IMR-90 (cell line): ENCODE data around the gene TTC7B. TPM values are rescaled to one million over a fixed set of nuclear protein-coding genes. Genes with fewer than 3 reads are reported as not detected.

Experiments used
- ATAC-seq: fragments of 200-7000 bp; cut with Tn5 transposase; 2 replicates; pipeline ENCODE4 v1.9.1; 2020; ENCODE audit warnings: low read depth, mild to moderate bottlenecking, moderate library complexity
- BruUV-seq: library from RNA; stranded (reverse); fragments of 400-500 nt; replicated peaks from 2 replicates; lab custom pipeline; 2021; lab: Mats Ljungman, UMichigan
- CTCF ChIA-PET: fragments of 300-600 bp; formaldehyde crosslinking; extraction: SDS; loops from one replicate; lab custom pipeline; 2021; ENCODE audit warnings: antibody characterized with exemption; lab: Yijun Ruan, JAX
- POLR2A ChIA-PET: fragments of 300-600 bp; sonication (Branson Sonifier 250); formaldehyde crosslinking; loops from one replicate; lab custom pipeline; 2022; ENCODE audit warnings: antibody characterized with exemption; ENCODE audit not compliant: unreplicated experiment; lab: Charles Lee
- DNase-seq: peaks from one replicate; pipeline ENCODE4 v3.0.0; 2013
- H2AFZ ChIP-seq: replicated peaks from 2 replicates; pipeline ENCODE3; 2013; ENCODE audit warnings: low read length, mild to moderate bottlenecking; ENCODE audit not compliant: poor library complexity
- H2AK5ac ChIP-seq: 2 replicates; pipeline ENCODE4 v1.6.1; 2013; ENCODE audit warnings: low read depth, low read length, inconsistent platforms
- H2AK9ac ChIP-seq: replicated peaks from 2 replicates; pipeline ENCODE3; 2013; ENCODE audit warnings: mild to moderate bottlenecking, low read depth, low read length, moderate library complexity; ENCODE audit not compliant: poor library complexity
- H2BK120ac ChIP-seq: 2 replicates; pipeline ENCODE4 v1.6.1; 2013; ENCODE audit warnings: low read depth, low read length, inconsistent platforms
- H2BK15ac ChIP-seq: 3 replicates; pipeline ENCODE4 v1.6.1; 2013; ENCODE audit warnings: low read depth, low read length, inconsistent platforms
- H2BK20ac ChIP-seq: 2 replicates; pipeline ENCODE4 v1.6.1; 2013; ENCODE audit warnings: low read depth, mild to moderate bottlenecking, inconsistent platforms, low read length, moderate library complexity
- H2BK5ac ChIP-seq: 2 replicates; pipeline ENCODE4 v1.6.1; 2013; ENCODE audit warnings: mild to moderate bottlenecking, low read depth, low read length, inconsistent platforms; ENCODE audit not compliant: poor library complexity, severe bottlenecking
- H3K14ac ChIP-seq: replicated peaks from 2 replicates; pipeline ENCODE4 v1.6.1; 2013; ENCODE audit warnings: low read depth, low read length, inconsistent platforms
- H3K18ac ChIP-seq: 2 replicates; pipeline ENCODE4 v1.6.1; 2013; ENCODE audit warnings: low read depth, low read length, control low read depth
- H3K23ac ChIP-seq: 2 replicates; pipeline ENCODE4 v1.6.1; 2013; ENCODE audit warnings: low read depth, low read length, inconsistent platforms
- H3K27ac ChIP-seq: 2 replicates; pipeline ENCODE4 v1.5.1; 2013; ENCODE audit warnings: mild to moderate bottlenecking, control low read depth, low read length; ENCODE audit not compliant: insufficient read depth
- H3K27me3 ChIP-seq: 2 replicates; pipeline ENCODE4 v1.6.1; 2013; ENCODE audit warnings: low read length; ENCODE audit not compliant: control insufficient read depth, insufficient read depth
- H3K36me3 ChIP-seq: 2 replicates; pipeline ENCODE4 v1.6.1; 2013; ENCODE audit warnings: low read length, mixed read lengths; ENCODE audit not compliant: control insufficient read depth, insufficient read depth
- H3K4ac ChIP-seq: 2 replicates; pipeline ENCODE4 v1.6.1; 2013; ENCODE audit warnings: low read depth, low read length, inconsistent platforms
- H3K4me1 ChIP-seq: 2 replicates; pipeline ENCODE4 v1.6.1; 2013; ENCODE audit warnings: low read length, mixed read lengths; ENCODE audit not compliant: control insufficient read depth, insufficient read depth
- H3K4me2 ChIP-seq: 2 replicates; pipeline ENCODE4 v1.6.1; 2013; ENCODE audit warnings: low read depth, mild to moderate bottlenecking, control low read depth, low read length, moderate library complexity
- H3K4me3 ChIP-seq: 2 replicates; pipeline ENCODE4 v1.5.1; 2013; ENCODE audit warnings: low read depth, mild to moderate bottlenecking, control low read depth, low read length, moderate library complexity; ENCODE audit not compliant: insufficient read depth
- H3K56ac ChIP-seq: 2 replicates; pipeline ENCODE4 v1.6.1; 2013; ENCODE audit warnings: low read length, inconsistent platforms; ENCODE audit not compliant: insufficient read depth; ENCODE audit errors: extremely low read depth
- H3K79me1 ChIP-seq, 2 experiments: 2 replicates each; pipeline ENCODE4 v1.6.1; 2013; ENCODE audit warnings: low read length in 2 of 2, inconsistent platforms in 1 of 2, low read depth in 1 of 2
- H3K9ac ChIP-seq: 2 replicates; pipeline ENCODE4 v1.6.1; 2013; ENCODE audit warnings: low read depth, low read length, control low read depth
- H3K9me1 ChIP-seq: 2 replicates; pipeline ENCODE4 v1.6.1; 2013; ENCODE audit warnings: low read length, inconsistent platforms; ENCODE audit not compliant: insufficient read depth
- H3K9me3 ChIP-seq: 2 replicates; pipeline ENCODE4 v1.6.1; 2013; ENCODE audit warnings: low read length; ENCODE audit not compliant: control insufficient read depth, insufficient read depth
- H4K20me1 ChIP-seq: 2 replicates; pipeline ENCODE4 v1.6.1; 2013; ENCODE audit warnings: low read length, inconsistent platforms; ENCODE audit not compliant: insufficient read depth
- H4K5ac ChIP-seq: 2 replicates; pipeline ENCODE4 v1.6.1; 2013; ENCODE audit warnings: mild to moderate bottlenecking, low read depth, low read length, control low read depth
- H4K8ac ChIP-seq, 2 experiments: 2 replicates each; pipeline ENCODE4 v1.6.1; 2013; ENCODE audit warnings: low read depth in 2 of 2, low read length in 2 of 2, control low read depth in 1 of 2, inconsistent platforms in 1 of 2
- H4K91ac ChIP-seq: 2 replicates; pipeline ENCODE4 v1.6.1; 2013; ENCODE audit warnings: low read depth, low read length, inconsistent platforms; ENCODE audit not compliant: insufficient read depth
- BHLHE40 ChIP-seq: fragments of 150-350 bp; IDR thresholded peaks from 2 replicates; pipeline ENCODE4 v1.6.1; 2016; ENCODE audit warnings: mild to moderate bottlenecking, low read depth, low read length
- CEBPB ChIP-seq: IDR thresholded peaks from 2 replicates; pipeline ENCODE4 v1.6.1; 2012; ENCODE audit warnings: low read depth, low read length, improper control_type of control experiment
- CHD1 ChIP-seq: IDR thresholded peaks from 2 replicates; pipeline ENCODE4 v1.6.1; 2012; ENCODE audit warnings: low read depth, low read length, improper control_type of control experiment
- FOS ChIP-seq: fragments of 150-350 bp; IDR thresholded peaks from 2 replicates; pipeline ENCODE4 v1.6.1; 2016; ENCODE audit warnings: low read depth, low read length
- MAZ ChIP-seq: IDR thresholded peaks from 2 replicates; pipeline ENCODE4 v1.6.1; 2012; ENCODE audit warnings: low read depth, mild to moderate bottlenecking, low read length, improper control_type of control experiment, moderate library complexity, borderline replicate concordance
- MXI1 ChIP-seq: IDR thresholded peaks from 2 replicates; pipeline ENCODE4 v1.6.1; 2012; ENCODE audit warnings: low read depth, mild to moderate bottlenecking, low read length, moderate library complexity, borderline replicate concordance
- NFE2L2 ChIP-seq: fragments of 150-350 bp; IDR thresholded peaks from 2 replicates; pipeline ENCODE4 v1.6.1; 2016; ENCODE audit warnings: low read depth, mild to moderate bottlenecking, low read length
- POLR2A ChIP-seq: IDR thresholded peaks from 2 replicates; pipeline ENCODE4 v1.6.1; 2012; ENCODE audit warnings: mild to moderate bottlenecking, low read depth, low read length
- RAD21 ChIP-seq: IDR thresholded peaks from 2 replicates; pipeline ENCODE4 v1.6.1; 2012; ENCODE audit warnings: low read length, improper control_type of control experiment
- RFX5 ChIP-seq: IDR thresholded peaks from 2 replicates; pipeline ENCODE4 v1.8.0; 2012; ENCODE audit warnings: low read depth, mild to moderate bottlenecking, low read length, moderate library complexity
- SMC3 ChIP-seq: fragments of 150-350 bp; IDR thresholded peaks from 2 replicates; pipeline ENCODE4 v1.6.1; 2016; ENCODE audit warnings: low read depth, mild to moderate bottlenecking, antibody characterized with exemption, low read length, moderate library complexity
- WGBS, 2 experiments: methylation state at CpG; one replicate each; pipeline versions ENCODE4 v1.1.5 to v1.1.7; 2013; ENCODE audit warnings: missing lambda C conversion rate in 2 of 2; ENCODE audit not compliant: insufficient read length in 1 of 2; ENCODE audit errors: extremely low coverage in 2 of 2; 5-methylcytosine and 5-hydroxymethylcytosine counted together
- dilution Hi-C: fragments of 300-500 bp; cut with HindIII; formaldehyde crosslinking; loops from one replicate; pipeline ENCODE4 v1.14.3; 2018; ENCODE audit warnings: low sequenced_read_pairs; ENCODE audit not compliant: unreplicated experiment
- in situ Hi-C: fragments of 300-500 bp; cut with MboI; formaldehyde crosslinking; loops from 3 replicates; pipeline ENCODE4 v1.14.3; 2019; ENCODE audit warnings: low sequenced_read_pairs, inconsistent platforms, mixed read lengths
- intact Hi-C: fragments of 100-400 bp; cut with micrococcal nuclease; formaldehyde crosslinking; loops from 2 replicates; pipeline ENCODE4 v1.10.0; 2022
- polyA plus RNA-seq, 3 experiments: library from polyadenylated mRNA; depleted of rRNA; stranded (reverse); fragments of >200 nt; gene quantifications; 2 replicates each; pipeline ENCODE4 v1.2.3, GENCODE V29; 2012; ENCODE audit warnings: low replicate concordance in 1 of 3
- total RNA-seq: library from RNA; depleted of rRNA; stranded (reverse); fragments of >200 nt; gene quantifications from 2 replicates; pipeline ENCODE4 v1.2.3, GENCODE V29; 2012
- TF ChIP-seq, protein P1 (sequence below): fragments of 150-350 bp; IDR thresholded peaks from 2 replicates; pipeline ENCODE4 v1.6.1; 2016; ENCODE audit warnings: low read depth, mild to moderate bottlenecking, low read length, moderate library complexity, borderline replicate concordance
- TF ChIP-seq, protein P2 (sequence below): conservative IDR thresholded peaks from 2 replicates; pipeline ENCODE4 v1.5.1; 2012; ENCODE audit warnings: mild to moderate bottlenecking, low read depth, low read length, improper control_type of control experiment
- TF ChIP-seq, protein P3 (sequence below): fragments of 150-350 bp; IDR thresholded peaks from 2 replicates; pipeline ENCODE4 v1.6.1; 2017; ENCODE audit warnings: mild to moderate bottlenecking, antibody characterized with exemption, low read length, low read depth

The TTC7B gene
- total and polyA plus RNA-seq, 2 of the 4 experiments (the other 2 are of a cell fraction), result 18.1 to 35.3 TPM

GRCh38 chr14:90606434-90606833 lies 209.8 kb downstream of the TTC7B start:
- no peak overlapping the region for H2BK5ac ChIP-seq
- H2AFZ ChIP-seq, result no peak overlapping the region
- no CpG with 5 or more reads among the region's 2 CpGs for WGBS, 2 experiments
- H3K27me3 ChIP-seq, result no peaks in the 10 kb centered on the region
- H3K4me3 ChIP-seq, result no peak overlapping the region
- no peak overlapping the region for H4K8ac ChIP-seq
- H2BK20ac ChIP-seq, result no peak overlapping the region
- no peak overlapping the region for H3K9ac ChIP-seq
- dilution Hi-C loops (no loop called here), intact Hi-C loops (no loop called here), in situ Hi-C loops (no loop called here)
- peaks cover 2% of the 10 kb centered on the region; the same call in 1 of the 2 replicates for H3K36me3 ChIP-seq
- no peak for ATAC-seq
- H3K9me3 ChIP-seq, result no peaks in the 10 kb centered on the region
- peaks cover 7% of the 10 kb centered on the region; the same call in 1 of the 2 replicates for H3K9me1 ChIP-seq
- H3K79me1 ChIP-seq, result no peaks in the 10 kb centered on the region
- H2AK5ac ChIP-seq, result no peak overlapping the region
- no peak overlapping the region for H3K4me2 ChIP-seq
- TF ChIP-seq MXI1 (no peak), NFE2L2 (no peak), CHD1 (no peak), SMC3 (no peak), FOS (no peak), RAD21 (no peak), MAZ (no peak), CEBPB (no peak), POLR2A (no peak), RFX5 (no peak), BHLHE40 (no peak)
- TF ChIP-seq, protein P1, sequence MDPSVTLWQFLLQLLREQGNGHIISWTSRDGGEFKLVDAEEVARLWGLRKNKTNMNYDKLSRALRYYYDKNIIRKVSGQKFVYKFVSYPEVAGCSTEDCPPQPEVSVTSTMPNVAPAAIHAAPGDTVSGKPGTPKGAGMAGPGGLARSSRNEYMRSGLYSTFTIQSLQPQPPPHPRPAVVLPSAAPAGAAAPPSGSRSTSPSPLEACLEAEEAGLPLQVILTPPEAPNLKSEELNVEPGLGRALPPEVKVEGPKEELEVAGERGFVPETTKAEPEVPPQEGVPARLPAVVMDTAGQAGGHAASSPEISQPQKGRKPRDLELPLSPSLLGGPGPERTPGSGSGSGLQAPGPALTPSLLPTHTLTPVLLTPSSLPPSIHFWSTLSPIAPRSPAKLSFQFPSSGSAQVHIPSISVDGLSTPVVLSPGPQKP, result no peak
- TF ChIP-seq, protein P2, sequence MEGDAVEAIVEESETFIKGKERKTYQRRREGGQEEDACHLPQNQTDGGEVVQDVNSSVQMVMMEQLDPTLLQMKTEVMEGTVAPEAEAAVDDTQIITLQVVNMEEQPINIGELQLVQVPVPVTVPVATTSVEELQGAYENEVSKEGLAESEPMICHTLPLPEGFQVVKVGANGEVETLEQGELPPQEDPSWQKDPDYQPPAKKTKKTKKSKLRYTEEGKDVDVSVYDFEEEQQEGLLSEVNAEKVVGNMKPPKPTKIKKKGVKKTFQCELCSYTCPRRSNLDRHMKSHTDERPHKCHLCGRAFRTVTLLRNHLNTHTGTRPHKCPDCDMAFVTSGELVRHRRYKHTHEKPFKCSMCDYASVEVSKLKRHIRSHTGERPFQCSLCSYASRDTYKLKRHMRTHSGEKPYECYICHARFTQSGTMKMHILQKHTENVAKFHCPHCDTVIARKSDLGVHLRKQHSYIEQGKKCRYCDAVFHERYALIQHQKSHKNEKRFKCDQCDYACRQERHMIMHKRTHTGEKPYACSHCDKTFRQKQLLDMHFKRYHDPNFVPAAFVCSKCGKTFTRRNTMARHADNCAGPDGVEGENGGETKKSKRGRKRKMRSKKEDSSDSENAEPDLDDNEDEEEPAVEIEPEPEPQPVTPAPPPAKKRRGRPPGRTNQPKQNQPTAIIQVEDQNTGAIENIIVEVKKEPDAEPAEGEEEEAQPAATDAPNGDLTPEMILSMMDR, result no peak
- TF ChIP-seq, protein P3, sequence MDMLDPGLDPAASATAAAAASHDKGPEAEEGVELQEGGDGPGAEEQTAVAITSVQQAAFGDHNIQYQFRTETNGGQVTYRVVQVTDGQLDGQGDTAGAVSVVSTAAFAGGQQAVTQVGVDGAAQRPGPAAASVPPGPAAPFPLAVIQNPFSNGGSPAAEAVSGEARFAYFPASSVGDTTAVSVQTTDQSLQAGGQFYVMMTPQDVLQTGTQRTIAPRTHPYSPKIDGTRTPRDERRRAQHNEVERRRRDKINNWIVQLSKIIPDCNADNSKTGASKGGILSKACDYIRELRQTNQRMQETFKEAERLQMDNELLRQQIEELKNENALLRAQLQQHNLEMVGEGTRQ, result no peak
- H2AK9ac ChIP-seq, result no peak overlapping the region
- no peak overlapping the region for H3K14ac ChIP-seq
- no peak overlapping the region for H3K23ac ChIP-seq
- no peak overlapping the region for H3K4ac ChIP-seq
- no peak overlapping the region for H2BK15ac ChIP-seq
- no peak overlapping the region for H3K56ac ChIP-seq
- H4K5ac ChIP-seq, result no peak overlapping the region
- H3K4me1 ChIP-seq, result peaks cover 5% of the 10 kb centered on the region; the same call in 1 of the 2 replicates
- no peak overlapping the region for H4K91ac ChIP-seq
- BruUV-seq, result no TSS peak
- CTCF ChIA-PET, result no interaction called here
- no peak overlapping the region for H2BK120ac ChIP-seq
- no peak overlapping the region for H3K27ac ChIP-seq
- H3K18ac ChIP-seq, result no peak overlapping the region
- H4K20me1 ChIP-seq, result no peaks in the 10 kb centered on the region
- no peak for DNase-seq
- POLR2A ChIA-PET, result no interaction called here
